ENCODE results near the gene RRP8. TPM values are rescaled to one million over a fixed set of nuclear protein-coding genes. Genes with fewer than 3 reads are reported as not detected.

The RRP8 gene
- polyA plus RNA-seq, 3 donors = 21.0 to 25.8 (median 21.5) TPM

DNA sequence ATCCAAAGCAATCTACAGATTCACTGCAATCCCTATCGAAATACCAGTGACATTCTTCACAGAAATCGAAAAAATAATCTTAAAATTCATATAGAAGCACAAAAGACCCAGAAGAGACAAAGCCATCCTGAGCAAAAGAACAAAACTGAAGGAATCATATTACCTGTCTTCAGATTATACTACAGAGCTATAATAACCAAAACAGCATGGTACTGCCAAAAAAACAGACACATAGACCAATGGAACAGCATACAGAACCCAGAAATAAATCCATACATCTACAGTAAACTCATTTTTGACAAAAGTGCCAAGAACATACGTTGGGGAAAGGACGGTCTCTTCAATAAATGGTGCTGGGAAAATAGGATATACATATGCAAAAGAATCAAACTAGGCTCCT, 18.9 kb downstream of the RRP8 start:
- DNase-seq (ENCODE audit: extremely low read depth in 1 of 11, low read depth in 9 of 11, low spot score in 4 of 11) = no peak

DNA sequence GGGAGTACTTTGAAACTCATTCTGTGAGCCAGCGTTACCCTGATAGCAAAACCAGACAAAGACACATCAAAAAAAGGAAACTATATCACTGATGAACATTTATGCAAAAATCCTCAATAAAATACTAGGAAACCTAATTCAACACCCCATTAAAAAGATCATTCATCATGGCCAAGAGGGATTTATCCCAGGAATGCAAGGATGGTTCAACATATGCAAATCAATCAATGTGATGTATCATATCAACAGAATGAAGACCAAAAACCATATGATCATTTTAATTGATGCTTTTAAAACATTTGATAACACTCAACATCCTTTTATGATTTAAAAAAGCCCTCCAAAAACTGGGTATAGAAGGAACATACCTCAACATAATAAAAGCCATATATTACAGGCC, 19.8 kb downstream of the RRP8 start:
- no peak for DNase-seq (ENCODE audit: extremely low read depth in 1 of 11, low read depth in 9 of 11, low spot score in 4 of 11)

DNA sequence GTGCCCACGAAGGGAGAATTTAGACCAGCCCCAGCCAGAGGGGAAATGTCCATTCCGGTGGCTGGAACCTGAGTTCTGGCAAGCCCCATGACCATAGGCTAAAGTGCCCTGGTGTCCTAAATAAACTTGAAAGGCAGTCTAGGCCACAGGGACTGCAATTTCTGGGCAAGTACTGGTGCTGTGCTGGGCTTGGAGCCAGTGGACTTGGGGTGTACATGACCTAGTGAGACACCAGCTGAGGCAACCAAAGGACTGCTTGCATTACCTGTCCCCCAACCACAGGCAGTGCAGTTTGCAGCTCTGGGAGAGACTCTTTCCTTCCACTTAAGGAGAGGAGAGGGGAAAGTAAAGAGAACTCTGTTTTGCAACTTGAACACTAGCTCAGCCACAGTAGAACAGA, 23.7 kb downstream of the RRP8 start:
- DNase-seq (ENCODE audit: extremely low read depth in 1 of 11, low read depth in 9 of 11, low spot score in 4 of 11) = no peak

DNA sequence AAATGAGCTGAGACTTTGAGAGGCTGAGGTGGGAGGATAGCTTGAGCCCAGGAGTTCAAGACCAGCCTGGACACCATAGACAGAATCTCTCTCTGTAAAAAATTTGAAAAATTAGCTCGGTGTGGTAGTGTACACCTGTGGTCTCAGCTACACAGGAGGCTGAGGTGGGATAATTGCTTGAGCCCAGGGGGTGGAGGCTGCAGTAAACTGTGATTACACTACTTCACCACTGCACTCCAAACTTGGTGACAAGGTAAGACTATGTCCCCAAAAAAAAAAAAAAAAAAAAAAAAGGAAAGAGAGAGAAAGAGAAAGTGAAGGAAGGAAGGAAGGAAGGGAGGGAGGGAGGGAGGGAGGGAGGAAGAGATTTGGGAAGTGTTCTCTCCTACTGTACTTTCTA, 25.3 kb downstream of the RRP8 start:
- no peak for DNase-seq (ENCODE audit: extremely low read depth in 1 of 11, low read depth in 9 of 11, low spot score in 4 of 11)

DNA sequence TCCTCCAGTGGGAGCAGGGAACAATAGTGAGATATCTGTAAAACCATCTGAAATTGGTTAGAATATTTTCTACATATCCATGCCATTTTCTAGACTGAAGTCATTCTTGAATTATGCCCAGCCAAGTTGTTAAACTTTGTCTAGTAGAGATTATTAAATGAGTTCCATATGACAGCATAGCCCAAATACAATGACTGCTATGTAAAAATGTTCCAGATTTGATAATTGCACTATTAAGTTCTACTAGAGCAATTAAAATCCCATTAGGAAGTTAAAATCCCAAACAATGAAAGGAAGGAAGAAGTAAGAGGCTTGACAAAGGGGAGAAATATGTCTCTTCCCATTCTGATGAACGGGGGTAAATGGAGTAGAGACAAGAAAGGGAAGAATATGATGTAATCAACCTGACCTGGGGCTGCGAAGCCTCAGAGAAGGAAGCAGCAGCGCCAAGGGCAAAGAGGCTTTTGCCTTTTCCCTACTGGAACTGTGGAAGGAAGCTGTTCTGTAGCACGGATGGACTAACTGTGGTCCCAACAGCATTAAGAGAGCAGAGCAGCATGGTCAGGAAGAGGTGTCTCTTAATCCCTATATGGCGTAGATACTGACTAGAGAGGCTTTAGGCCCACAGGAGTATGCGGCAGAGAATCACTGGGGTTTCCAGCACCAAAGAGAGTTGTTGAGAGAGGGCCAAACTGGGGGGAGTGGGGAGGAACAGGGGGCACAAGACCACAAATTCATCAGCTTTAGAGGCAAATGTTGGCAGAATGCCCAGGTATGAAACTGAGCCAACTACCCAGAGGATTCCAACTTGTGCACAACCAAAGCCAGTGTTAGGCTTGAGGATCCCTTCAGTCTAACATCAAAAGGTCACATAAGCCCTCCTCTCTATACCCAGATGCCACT, 26.7 kb downstream of the RRP8 start:
- DNase-seq (ENCODE audit: extremely low read depth in 1 of 11, low read depth in 9 of 11, low spot score in 4 of 11) = peak in 1 of 11 donors; percentile 22

DNA sequence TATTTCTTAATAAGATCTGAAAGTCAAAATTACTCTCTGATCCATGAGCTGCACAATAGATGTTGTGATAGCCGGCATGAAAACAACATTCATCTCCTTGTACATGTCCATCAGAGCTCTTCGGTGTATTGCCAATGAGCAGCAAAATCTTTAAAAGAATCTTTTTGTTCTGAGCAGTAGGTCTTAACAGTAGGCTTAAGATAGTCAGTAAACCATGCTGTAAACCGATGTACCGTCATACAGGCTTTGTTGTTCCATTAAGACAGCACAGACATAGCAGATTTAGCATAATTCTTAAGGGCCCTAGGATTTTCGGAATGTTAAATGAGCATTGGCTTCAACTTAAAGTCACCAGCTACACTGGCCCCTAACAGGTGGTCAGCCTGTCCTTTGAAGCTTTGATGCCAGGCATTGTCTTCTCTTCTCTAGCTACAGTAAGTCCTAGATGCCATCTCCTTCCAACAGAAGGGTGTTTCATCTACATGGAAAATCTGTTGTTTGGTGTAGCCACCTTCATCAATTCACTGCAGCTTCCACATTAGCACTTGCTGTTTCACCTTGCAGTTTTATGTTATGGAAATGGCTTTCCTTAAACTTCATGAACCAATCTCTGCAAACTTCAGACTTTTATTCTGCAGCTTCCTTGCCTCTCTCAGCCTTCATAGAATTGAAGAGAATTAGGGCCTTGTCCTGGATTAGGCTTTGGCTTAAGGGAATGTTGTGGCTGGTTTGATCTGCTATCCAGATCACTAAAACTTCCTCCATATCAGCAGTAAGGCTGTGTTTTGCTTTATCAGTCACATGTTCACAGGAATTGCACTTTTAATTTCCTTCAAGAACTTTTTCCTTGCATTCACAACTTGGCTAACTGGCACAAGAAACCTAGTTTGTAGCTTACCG, 28.4 kb downstream of the RRP8 start:
- DNase-seq (ENCODE audit: extremely low read depth in 1 of 11, low read depth in 9 of 11, low spot score in 4 of 11) = no peak

DNA sequence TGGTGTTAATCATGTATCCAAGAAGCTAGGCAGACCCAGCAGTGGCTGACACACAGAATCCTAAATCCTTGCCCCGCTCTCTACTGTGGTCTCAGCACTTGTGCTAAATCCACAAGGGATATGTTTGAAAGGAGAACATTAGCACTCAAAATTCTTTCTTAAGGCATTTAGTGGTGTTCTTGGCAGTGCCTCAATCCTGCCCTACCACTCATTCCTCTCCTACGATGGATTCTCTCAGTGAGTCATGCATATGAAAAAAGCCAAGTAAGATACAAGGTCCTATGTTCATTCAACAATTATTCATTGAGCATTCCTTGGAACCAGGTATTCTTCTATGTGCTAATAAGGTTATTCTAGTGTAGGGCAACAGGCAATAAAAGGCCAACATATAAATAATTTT, 31.2 kb downstream of the RRP8 start:
- no peak for DNase-seq (ENCODE audit: extremely low read depth in 1 of 11, low read depth in 9 of 11, low spot score in 4 of 11)

DNA sequence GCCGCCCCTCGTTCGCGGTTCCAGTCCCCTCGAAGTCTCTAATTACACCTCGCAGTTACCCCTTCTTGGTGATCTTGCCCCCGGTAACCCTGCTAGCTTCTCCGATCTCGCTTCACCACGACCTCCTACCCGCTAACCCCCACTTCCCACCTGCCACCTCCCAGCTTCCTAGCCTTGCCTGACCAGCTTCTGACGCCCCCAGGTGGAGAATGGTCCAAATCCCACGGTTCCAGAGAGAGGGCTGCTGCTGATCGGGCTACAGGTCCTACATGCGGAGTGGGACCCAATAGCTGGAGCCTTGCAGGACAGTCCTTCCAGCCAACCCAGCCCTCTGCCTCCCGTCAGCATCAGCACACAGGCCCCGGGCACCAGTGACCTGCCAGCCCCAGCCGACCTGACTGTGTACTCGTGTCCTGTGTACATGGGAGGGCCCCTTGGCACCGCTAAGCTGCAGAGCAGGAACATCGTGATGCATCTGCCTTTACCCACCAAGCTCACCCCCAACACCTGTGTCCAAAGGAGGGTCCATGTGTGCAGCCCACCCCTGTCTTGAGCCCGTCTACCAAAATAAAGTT, 31.9 kb downstream of the RRP8 start:
- DNase-seq (ENCODE audit: extremely low read depth in 1 of 11, low read depth in 9 of 11, low spot score in 4 of 11) = no peak

DNA sequence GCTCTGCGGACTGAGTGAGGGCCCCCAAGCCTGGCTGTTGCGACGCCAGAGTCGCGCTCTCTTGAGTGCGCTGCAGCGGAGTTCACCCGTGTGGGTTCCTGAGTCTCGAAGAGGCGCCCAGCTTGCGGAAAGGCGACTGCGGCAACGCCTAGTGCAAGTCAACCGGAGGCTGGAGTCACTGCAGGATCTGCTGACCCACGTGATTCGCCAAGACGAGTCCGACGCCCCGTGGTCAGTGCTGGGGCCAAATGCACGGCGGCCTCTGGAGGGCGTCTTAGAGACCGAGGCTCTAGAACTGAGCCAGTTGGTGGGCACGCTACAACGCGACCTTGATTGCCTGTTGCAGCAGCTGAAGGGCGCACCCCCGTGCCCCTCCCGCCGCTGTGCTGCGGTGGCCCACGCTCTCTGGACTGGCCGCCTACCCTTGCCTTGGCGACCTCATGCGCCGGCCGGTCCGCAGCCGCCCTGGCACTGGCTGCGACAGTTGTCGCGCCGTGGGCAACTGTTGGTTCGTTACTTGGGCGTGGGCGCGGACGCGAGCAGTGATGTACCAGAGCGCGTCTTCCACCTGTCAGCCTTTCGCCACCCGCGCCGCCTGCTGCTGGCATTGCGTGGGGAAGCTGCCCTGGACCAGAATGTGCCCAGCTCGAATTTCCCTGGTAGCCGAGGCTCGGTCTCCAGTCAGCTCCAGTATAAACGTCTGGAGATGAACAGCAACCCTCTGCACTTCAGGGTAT, 32.6 kb downstream of the RRP8 start:
- DNase-seq (ENCODE audit: extremely low read depth in 1 of 11, low read depth in 9 of 11, low spot score in 4 of 11) = no peak

DNA sequence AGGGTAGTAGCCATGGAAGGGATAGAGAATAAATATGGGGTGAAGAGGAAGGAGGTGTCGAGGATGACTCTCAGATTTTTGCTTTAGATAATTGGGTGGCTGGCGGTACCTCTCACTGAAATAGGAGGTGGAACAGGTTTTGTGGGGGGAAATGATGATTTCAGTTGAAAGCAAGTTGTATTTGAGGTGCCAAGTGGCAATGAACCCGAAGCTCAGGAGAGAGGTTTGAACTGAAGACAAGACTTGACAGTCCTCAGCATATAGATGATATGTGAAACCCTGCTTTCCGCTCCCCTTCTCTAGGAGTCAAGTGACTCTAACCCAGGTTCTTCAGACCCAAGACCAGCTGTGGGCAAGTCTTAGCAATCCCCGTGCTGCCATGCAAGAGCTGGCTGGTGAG, 33.7 kb downstream of the RRP8 start:
- no peak for DNase-seq (ENCODE audit: extremely low read depth in 1 of 11, low read depth in 9 of 11, low spot score in 4 of 11)

DNA sequence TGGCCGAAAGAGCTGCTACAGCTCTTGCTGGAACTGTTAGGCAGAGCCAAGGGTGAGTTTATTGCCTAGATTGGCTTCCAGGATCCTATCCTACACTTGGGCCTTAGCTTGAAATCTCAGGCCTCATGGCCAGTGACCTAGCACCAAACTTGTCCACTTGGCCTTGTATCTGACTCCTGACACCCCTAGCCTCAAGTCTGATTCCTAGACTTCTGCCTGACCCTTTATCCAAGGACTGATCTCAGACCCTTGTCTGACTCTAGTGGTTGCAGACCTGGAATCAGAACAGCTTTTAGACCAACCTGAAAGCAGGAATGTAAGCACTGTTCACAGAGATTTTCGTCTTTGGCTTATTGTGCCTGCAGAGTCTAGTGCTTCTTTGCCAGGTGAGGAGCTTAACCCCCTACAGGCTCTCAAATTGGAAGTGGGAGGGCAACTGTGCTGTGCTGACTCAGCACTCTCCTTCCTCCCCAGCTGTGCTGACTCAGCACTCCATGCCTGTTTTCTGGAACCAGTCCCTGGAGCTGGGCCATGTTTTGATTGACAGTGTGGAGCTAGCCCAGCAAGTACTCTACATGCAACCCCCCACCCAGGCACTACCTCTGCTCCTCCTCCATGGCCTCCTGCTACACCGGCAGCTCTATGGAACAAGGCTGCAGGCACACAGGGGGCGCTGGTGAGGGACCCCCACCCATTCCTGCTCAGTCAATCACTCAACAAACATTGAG, 35.1 kb downstream of the RRP8 start:
- DNase-seq (ENCODE audit: extremely low read depth in 1 of 11, low read depth in 9 of 11, low spot score in 4 of 11) = peak; percentile 24 to 65 (median 39)

DNA sequence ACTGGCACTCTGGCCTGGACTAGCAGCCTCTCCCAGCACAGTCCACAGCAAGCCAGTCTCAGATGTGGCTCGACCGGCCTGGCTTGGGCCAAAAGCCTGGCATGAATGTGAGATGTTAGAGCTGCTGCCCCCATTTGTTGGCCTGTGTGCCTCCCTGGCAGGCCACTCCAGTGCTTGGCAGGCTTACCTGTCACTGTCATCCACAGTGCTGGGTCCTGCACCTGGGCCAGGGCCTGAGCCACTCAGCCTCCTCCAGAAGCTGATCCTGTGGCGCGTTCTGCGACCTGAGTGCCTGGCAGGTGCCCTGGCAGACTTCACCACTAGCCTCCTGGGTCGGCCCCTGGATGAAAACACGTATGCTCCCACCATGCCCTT, 36.1 kb downstream of the RRP8 start:
- DNase-seq (ENCODE audit: extremely low read depth in 1 of 11, low read depth in 9 of 11, low spot score in 4 of 11) = no peak

DNA sequence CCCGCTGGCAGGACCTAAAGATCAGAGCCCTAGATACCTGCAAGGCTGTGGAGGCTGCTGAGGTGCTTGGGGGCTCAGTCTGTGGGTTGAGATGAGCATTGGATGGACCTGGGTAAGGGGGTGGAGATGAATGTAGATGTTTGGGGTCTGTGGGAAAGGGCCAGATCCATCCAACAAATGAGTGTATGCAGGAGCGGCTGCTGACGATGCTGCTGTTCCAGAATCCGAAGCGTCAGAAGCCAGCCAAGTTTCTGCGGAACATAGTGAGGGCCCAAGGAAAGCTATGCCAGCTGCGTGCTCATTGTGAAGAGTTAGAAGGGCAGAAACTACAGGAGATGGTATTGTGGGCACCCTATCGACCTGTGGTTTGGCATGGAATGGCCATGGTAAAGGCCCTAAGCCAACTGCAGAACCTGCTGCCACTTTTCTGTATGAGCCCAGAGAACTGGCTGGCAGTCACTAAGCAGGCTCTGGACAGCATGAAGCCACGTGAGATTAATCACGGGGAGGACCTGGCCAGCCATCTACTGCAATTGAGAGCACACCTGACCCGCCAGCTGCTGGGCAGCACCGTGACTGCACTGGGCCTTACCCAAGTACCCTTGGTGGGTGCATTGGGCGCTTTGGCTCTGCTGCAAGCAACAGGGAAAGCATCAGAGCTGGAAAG, 36.6 kb downstream of the RRP8 start:
- DNase-seq (ENCODE audit: extremely low read depth in 1 of 11, low read depth in 9 of 11, low spot score in 4 of 11) = no peak

DNA sequence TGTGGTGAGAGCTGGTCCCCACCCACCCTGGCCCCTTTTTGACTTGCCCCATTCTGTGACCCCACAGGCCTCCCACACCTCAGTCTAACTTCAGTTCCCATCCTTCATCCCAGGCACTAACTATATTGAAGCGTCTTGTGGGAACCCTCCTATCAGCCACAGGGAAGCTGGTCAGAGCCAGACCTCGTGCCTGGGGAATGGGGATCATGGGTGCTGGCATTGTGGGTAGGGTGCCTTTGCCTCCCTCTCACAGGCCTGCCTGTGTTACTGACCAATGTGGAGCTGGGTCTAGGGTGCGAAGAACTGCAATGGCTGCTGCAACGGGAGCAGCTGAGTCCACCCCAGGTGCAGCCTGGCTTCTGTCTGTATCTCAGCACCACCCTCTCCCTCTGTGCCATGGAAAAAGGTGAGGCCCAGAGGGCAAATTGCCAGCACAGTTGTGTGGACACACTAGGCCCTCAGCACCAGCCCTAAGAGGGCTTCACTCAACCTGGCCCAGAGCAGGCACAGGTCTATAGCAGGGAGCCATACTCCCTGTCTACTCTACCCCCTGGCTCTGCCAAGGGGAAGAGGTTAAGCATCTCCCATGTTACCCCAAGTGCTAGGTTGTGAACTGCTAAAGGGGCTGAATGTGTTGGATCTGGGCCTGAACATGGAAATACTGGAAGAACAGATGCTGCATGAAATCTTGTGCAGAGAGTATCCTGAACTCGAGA, 37.3 kb downstream of the RRP8 start:
- DNase-seq (ENCODE audit: extremely low read depth in 1 of 11, low read depth in 9 of 11, low spot score in 4 of 11) = no peak

DNA sequence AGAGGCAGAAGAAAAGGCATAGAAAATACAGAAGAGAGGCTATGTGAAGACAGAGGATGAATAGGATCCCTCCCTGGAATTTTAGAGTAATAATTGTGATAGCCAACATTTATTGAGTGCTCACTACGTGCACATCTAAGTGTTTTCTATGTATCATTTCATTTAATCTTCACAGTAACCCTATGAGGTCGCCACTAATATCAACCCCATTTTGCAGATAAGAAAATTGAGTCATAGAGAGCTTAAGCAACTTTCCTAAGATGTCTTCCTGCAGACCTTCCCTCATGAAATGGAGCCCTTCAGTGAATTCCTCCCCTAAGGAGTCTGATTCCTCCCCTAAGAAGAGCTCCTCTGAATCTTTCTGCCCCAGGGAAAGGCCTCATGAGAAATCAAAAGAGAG, 38.1 kb downstream of the RRP8 start:
- no peak for DNase-seq (ENCODE audit: extremely low read depth in 1 of 11, low read depth in 9 of 11, low spot score in 4 of 11)

DNA sequence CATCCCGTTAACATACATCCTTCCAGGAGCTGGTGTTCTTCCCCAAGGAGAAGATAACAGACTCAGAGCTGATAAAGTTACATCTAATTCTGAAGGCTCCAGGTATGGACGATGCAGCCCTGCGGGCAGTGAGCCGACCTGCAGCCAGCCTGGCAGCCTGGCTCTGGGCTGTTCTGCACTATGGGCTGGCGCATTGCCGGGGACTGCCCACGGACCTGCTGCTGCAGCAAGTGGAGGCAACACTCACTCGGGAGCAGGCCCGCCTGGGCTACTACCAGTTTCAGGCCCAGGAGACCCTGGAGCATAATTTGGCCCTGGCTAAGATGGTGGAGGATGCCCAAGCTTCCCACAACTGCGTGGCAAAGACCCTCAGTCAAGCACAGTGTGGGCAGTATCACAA, 39.7 kb downstream of the RRP8 start:
- no peak for DNase-seq (ENCODE audit: extremely low read depth in 1 of 11, low read depth in 9 of 11, low spot score in 4 of 11)

DNA sequence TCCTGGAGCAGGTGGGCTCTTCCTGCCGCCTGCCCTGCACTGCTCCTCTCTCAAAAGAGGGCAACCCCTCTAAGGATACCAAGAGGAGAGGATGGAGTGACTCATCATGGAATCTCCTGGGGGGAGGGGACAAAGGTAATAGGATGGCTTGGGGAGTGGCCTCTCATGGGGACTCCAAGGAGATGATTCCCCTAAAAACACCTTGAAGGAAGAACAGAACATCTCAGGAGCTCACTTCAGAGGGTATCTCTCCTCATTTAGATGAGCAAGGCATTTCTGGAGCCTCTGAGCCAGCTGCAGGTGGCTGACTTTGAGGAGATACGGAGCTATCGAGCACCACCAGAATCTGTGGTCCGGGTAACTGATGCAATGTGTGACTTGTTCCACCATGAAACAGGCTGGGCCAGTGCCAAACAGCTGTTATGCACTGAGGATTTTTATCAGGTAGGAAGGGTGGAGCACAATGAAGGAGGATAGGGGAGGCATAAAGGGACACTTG, 40.2 kb downstream of the RRP8 start:
- no peak for DNase-seq (ENCODE audit: extremely low read depth in 1 of 11, low read depth in 9 of 11, low spot score in 4 of 11)

All from renal cortex interstitium (tissue), 11 donors.